SK-N-SH treated with all-trans-retinoic acid at 6 μM for 48 hours (cell line): Measurements from ENCODE around the gene MYO3B.

Experiments used
- ATAC-seq: fragments of 200-7000 bp; cut with Tn5 transposase; 3 replicates; pipeline ENCODE4 v1.9.1; 2020; ENCODE audit warnings: mild to moderate bottlenecking, moderate library complexity
- ARNTL ChIP-seq: fragments of 450-650 bp; formaldehyde crosslinking; IDR thresholded peaks from 2 replicates; pipeline ENCODE4 v1.5.0; 2020; ENCODE audit warnings: low read depth, mild to moderate bottlenecking, moderate library complexity, borderline replicate concordance
- BACH2 ChIP-seq: fragments of 250-450 bp; sonication (Bioruptor Pico); IDR thresholded peaks from 2 replicates; pipeline ENCODE4 v1.9.0; 2021; ENCODE audit warnings: mild to moderate bottlenecking, borderline replicate concordance
- CSDC2 ChIP-seq: fragments of 250-450 bp; sonication (Bioruptor Pico); IDR thresholded peaks from 2 replicates; pipeline ENCODE4 v1.5.0; 2020; ENCODE audit warnings: mild to moderate bottlenecking, moderate library complexity
- ESRRG ChIP-seq: fragments of 250-450 bp; sonication (Bioruptor Pico); IDR thresholded peaks from 2 replicates; pipeline ENCODE4 v1.6.1; 2021; ENCODE audit warnings: mild to moderate bottlenecking
- GLIS3 ChIP-seq: fragments of 250-450 bp; sonication (Bioruptor Pico); IDR thresholded peaks from 2 replicates; pipeline ENCODE4 v1.5.0; 2020; ENCODE audit warnings: mild to moderate bottlenecking, moderate library complexity
- ISL1 ChIP-seq: fragments of 250-450 bp; sonication (Bioruptor Pico); IDR thresholded peaks from 2 replicates; pipeline ENCODE4 v2.1.2; 2022; ENCODE audit warnings: mild to moderate bottlenecking, moderate library complexity
- OSR1 ChIP-seq: fragments of 250-450 bp; sonication (Bioruptor Pico); IDR thresholded peaks from 2 replicates; pipeline ENCODE4 v1.8.0; 2022; ENCODE audit warnings: moderate library complexity, mild to moderate bottlenecking, inconsistent platforms
- PPARA ChIP-seq: fragments of 250-450 bp; sonication (Bioruptor Pico); IDR thresholded peaks from 2 replicates; pipeline ENCODE4 v1.5.0; 2020; ENCODE audit warnings: mild to moderate bottlenecking, borderline replicate concordance
- RARB ChIP-seq: fragments of 250-450 bp; sonication (Bioruptor Pico); IDR thresholded peaks from 2 replicates; pipeline ENCODE4 v1.8.0; 2021; ENCODE audit warnings: mild to moderate bottlenecking, moderate library complexity
- SNAI2 ChIP-seq: fragments of 250-450 bp; sonication (Bioruptor Pico); IDR thresholded peaks from 2 replicates; pipeline ENCODE4 v1.5.0; 2020; ENCODE audit warnings: mild to moderate bottlenecking, moderate library complexity
- TCF4 ChIP-seq: fragments of 250-450 bp; sonication (Bioruptor Pico); IDR thresholded peaks from 2 replicates; pipeline ENCODE4 v1.8.0; 2021; ENCODE audit warnings: mild to moderate bottlenecking, moderate library complexity, borderline replicate concordance
- TOX ChIP-seq: fragments of 250-450 bp; sonication (Bioruptor Pico); IDR thresholded peaks from 2 replicates; pipeline ENCODE4 v1.8.0; 2021; ENCODE audit warnings: mild to moderate bottlenecking, moderate library complexity, borderline replicate concordance
- ZC3H10 ChIP-seq: fragments of 250-450 bp; sonication (Bioruptor Pico); IDR thresholded peaks from 2 replicates; pipeline ENCODE4 v1.5.1; 2021; ENCODE audit warnings: mild to moderate bottlenecking, moderate library complexity
- ZFP3 ChIP-seq: fragments of 250-450 bp; sonication (Bioruptor Pico); IDR thresholded peaks from 2 replicates; pipeline ENCODE4 v1.5.0; 2020; ENCODE audit warnings: mild to moderate bottlenecking, moderate library complexity
- ZFP30 ChIP-seq: fragments of 450-650 bp; formaldehyde crosslinking; IDR thresholded peaks from 2 replicates; pipeline ENCODE4 v1.5.0; 2022; ENCODE audit warnings: mild to moderate bottlenecking, moderate library complexity
- ZNF565 ChIP-seq: fragments of 450-650 bp; formaldehyde crosslinking; conservative IDR thresholded peaks from 2 replicates; pipeline ENCODE4 v1.5.0; 2020; ENCODE audit warnings: low read depth, mild to moderate bottlenecking, moderate library complexity
- ZNF70 ChIP-seq: fragments of 450-650 bp; formaldehyde crosslinking; IDR thresholded peaks from 2 replicates; pipeline ENCODE4 v1.5.0; 2020; ENCODE audit warnings: mild to moderate bottlenecking, moderate library complexity
- ZNF8 ChIP-seq: fragments of 450-650 bp; formaldehyde crosslinking; IDR thresholded peaks from 2 replicates; pipeline ENCODE4 v1.5.0; 2020; ENCODE audit warnings: mild to moderate bottlenecking, moderate library complexity
- TF ChIP-seq, protein P1 (sequence below): fragments of 250-450 bp; sonication (Bioruptor Pico); IDR thresholded peaks from 2 replicates; pipeline ENCODE4 v1.5.0; 2020; ENCODE audit warnings: mild to moderate bottlenecking, moderate library complexity
- TF ChIP-seq, protein P2 (sequence below): fragments of 250-450 bp; sonication (Bioruptor Pico); IDR thresholded peaks from 2 replicates; pipeline ENCODE4 v1.5.1; 2020; ENCODE audit warnings: low read depth, mild to moderate bottlenecking, moderate library complexity
- TF ChIP-seq, protein P3 (sequence below): fragments of 250-450 bp; sonication (Bioruptor Pico); IDR thresholded peaks from 2 replicates; pipeline ENCODE4 v1.8.0; 2020; ENCODE audit warnings: mild to moderate bottlenecking, moderate library complexity, borderline replicate concordance

Gene MYO3B

DNA sequence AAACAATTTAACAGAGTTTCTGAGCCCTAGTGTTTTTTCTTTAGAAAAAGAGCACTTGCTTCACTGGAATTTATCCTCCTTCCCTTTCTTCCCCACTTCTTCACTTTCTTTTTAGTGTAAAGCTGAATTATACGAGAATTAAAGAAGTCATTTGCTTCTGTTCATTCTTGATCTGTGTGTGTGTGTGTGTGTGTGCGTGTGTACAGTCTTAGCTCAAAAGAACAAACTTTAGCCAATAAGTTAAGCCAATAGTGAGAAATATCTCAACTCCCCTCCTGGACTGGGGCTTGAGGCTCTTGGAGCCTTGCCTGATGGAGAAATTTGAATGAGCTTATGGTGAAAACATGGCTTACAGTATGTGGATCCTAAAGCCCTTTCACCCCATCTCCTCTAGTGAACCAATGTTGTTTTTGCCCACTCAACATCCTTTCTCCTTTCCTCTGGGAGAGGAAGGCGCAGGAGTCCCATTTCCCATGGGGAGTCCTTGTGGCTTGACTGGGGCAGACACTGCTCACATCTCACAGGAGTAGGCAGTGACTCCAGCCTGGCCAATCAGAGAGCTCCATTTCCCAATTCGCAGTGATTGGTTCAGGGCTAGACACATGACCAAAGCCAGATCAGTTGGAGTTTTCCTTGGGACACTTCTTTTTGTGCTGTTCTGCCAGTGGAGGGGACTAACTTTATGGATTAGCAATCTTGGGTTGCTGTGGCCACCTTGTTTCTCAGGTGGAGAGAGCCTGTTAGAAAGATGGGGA is 16.3 kb upstream of the MYO3B start:
- no peak for TF ChIP-seq CSDC2 (CRISPR knock-in tag)
- no peak for TF ChIP-seq GLIS3 (CRISPR knock-in tag)
- TF ChIP-seq ZNF8, result no peak
- TF ChIP-seq ARNTL, result no peak
- no peak for TF ChIP-seq ZC3H10
- no peak for TF ChIP-seq ISL1 (CRISPR knock-in tag)
- no peak for TF ChIP-seq ZFP30 (CRISPR knock-in tag)
- no peak for TF ChIP-seq ESRRG (CRISPR knock-in tag)
- TF ChIP-seq, protein P1, sequence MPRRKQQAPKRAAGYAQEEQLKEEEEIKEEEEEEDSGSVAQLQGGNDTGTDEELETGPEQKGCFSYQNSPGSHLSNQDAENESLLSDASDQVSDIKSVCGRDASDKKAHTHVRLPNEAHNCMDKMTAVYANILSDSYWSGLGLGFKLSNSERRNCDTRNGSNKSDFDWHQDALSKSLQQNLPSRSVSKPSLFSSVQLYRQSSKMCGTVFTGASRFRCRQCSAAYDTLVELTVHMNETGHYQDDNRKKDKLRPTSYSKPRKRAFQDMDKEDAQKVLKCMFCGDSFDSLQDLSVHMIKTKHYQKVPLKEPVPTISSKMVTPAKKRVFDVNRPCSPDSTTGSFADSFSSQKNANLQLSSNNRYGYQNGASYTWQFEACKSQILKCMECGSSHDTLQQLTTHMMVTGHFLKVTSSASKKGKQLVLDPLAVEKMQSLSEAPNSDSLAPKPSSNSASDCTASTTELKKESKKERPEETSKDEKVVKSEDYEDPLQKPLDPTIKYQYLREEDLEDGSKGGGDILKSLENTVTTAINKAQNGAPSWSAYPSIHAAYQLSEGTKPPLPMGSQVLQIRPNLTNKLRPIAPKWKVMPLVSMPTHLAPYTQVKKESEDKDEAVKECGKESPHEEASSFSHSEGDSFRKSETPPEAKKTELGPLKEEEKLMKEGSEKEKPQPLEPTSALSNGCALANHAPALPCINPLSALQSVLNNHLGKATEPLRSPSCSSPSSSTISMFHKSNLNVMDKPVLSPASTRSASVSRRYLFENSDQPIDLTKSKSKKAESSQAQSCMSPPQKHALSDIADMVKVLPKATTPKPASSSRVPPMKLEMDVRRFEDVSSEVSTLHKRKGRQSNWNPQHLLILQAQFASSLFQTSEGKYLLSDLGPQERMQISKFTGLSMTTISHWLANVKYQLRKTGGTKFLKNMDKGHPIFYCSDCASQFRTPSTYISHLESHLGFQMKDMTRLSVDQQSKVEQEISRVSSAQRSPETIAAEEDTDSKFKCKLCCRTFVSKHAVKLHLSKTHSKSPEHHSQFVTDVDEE (CRISPR knock-in tag), result no peak
- TF ChIP-seq RARB (CRISPR knock-in tag), result no peak
- TF ChIP-seq, protein P2, sequence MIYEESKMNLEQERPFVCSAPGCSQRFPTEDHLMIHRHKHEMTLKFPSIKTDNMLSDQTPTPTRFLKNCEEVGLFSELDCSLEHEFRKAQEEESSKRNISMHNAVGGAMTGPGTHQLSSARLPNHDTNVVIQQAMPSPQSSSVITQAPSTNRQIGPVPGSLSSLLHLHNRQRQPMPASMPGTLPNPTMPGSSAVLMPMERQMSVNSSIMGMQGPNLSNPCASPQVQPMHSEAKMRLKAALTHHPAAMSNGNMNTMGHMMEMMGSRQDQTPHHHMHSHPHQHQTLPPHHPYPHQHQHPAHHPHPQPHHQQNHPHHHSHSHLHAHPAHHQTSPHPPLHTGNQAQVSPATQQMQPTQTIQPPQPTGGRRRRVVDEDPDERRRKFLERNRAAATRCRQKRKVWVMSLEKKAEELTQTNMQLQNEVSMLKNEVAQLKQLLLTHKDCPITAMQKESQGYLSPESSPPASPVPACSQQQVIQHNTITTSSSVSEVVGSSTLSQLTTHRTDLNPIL, result no peak
- TF ChIP-seq PPARA (CRISPR knock-in tag), result no peak
- no peak for TF ChIP-seq SNAI2 (CRISPR knock-in tag)
- TF ChIP-seq ZNF70 (CRISPR knock-in tag), result no peak
- no peak for TF ChIP-seq TCF4
- no peak for TF ChIP-seq ZFP3 (CRISPR knock-in tag)
- no peak for TF ChIP-seq ZNF565
- ATAC-seq, result no peak

DNA sequence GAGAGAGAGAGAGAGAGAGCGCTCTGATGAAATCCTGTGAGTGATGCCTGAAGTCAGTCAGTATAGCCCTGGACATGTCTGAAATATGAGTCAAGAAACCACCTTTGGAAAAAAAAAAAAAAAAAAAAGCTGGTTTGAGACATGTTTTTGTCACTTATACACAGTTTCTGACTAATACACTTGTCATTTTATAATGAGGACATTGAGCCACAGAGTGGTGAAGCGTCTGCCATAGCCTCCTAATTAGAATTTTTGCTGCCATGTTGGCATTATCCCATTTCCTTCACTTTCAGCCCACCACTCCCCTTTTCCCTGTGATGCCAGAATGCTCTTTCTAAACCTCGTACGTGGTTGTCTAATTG is 15.7 kb upstream of the MYO3B start:
- no peak for ATAC-seq

DNA sequence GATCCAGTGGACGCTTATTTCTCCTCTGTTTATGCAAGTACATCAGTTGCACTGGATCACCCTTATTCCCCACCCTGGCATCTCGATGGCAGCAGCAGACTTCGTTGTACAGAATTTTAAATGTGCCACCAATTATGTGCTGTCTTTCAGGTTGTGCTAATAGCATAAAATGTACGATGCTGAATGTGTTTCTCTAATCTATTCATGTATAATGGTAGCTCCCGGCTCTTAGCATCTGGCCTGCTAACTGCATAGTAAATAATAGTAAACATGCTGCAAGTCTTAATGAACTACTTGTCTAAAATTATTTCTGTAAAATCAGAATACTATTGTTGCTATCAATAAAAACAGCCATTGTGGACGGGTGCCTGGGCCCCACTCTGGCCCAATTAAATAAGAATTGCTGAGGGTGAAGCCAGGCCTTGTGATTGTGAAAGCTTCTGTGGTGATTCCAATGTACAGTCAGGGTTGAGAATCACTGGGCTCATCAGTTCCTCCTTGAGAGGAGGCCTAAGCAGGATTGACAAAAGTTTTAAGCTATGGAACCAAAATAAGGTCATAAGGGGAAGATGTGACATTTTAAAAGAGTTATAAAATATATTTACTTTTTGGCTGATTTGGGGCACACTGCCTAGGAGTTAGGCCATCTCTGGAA is 14.4 kb upstream of the MYO3B start:
- ATAC-seq, result no peak
- TF ChIP-seq BACH2 (CRISPR knock-in tag) (no peak), RARB (CRISPR knock-in tag) (no peak), ESRRG (CRISPR knock-in tag) (no peak), TCF4 (no peak), OSR1 (no peak), PPARA (CRISPR knock-in tag) (no peak), ARNTL (no peak), ZNF70 (CRISPR knock-in tag) (no peak), GLIS3 (CRISPR knock-in tag) (no peak), SNAI2 (CRISPR knock-in tag) (no peak), TOX (CRISPR knock-in tag) (no peak), ZC3H10 (no peak), ZNF565 (no peak), ISL1 (CRISPR knock-in tag) (no peak), ZNF8 (no peak)
- TF ChIP-seq, protein P1 (CRISPR knock-in tag), result no peak
- TF ChIP-seq, protein P2, result no peak
- TF ChIP-seq, protein P3, sequence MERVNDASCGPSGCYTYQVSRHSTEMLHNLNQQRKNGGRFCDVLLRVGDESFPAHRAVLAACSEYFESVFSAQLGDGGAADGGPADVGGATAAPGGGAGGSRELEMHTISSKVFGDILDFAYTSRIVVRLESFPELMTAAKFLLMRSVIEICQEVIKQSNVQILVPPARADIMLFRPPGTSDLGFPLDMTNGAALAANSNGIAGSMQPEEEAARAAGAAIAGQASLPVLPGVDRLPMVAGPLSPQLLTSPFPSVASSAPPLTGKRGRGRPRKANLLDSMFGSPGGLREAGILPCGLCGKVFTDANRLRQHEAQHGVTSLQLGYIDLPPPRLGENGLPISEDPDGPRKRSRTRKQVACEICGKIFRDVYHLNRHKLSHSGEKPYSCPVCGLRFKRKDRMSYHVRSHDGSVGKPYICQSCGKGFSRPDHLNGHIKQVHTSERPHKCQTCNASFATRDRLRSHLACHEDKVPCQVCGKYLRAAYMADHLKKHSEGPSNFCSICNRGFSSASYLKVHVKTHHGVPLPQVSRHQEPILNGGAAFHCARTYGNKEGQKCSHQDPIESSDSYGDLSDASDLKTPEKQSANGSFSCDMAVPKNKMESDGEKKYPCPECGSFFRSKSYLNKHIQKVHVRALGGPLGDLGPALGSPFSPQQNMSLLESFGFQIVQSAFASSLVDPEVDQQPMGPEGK (CRISPR knock-in tag), result no peak

More for the DNA sequence above, 15.7 kb upstream of the MYO3B start:
- TF ChIP-seq, protein P1 (CRISPR knock-in tag), result no peak
- no peak for TF ChIP-seq SNAI2 (CRISPR knock-in tag)
- no peak for TF ChIP-seq ZC3H10
- TF ChIP-seq ZNF565, result no peak
